ENCODE results near the gene ANKRD6.

ANKRD6 gene

GRCh38 chr6:89661559-89661958, 228.6 kb downstream of the ANKRD6 start:
- DNase-seq = no peak

GRCh38 chr6:89662659-89663223, 229.8 kb downstream of the ANKRD6 start:
- no peak for DNase-seq

GRCh38 chr6:89667872-89668556, 235.1 kb downstream of the ANKRD6 start:
- no peak for DNase-seq

- DNase-seq = no peak
Measured at GRCh38 chr6:89669002-89669401, 236.1 kb downstream of the ANKRD6 start.

- DNase-seq = no peak
Measured at GRCh38 chr6:89670935-89671565, 238.1 kb downstream of the ANKRD6 start.

DNA sequence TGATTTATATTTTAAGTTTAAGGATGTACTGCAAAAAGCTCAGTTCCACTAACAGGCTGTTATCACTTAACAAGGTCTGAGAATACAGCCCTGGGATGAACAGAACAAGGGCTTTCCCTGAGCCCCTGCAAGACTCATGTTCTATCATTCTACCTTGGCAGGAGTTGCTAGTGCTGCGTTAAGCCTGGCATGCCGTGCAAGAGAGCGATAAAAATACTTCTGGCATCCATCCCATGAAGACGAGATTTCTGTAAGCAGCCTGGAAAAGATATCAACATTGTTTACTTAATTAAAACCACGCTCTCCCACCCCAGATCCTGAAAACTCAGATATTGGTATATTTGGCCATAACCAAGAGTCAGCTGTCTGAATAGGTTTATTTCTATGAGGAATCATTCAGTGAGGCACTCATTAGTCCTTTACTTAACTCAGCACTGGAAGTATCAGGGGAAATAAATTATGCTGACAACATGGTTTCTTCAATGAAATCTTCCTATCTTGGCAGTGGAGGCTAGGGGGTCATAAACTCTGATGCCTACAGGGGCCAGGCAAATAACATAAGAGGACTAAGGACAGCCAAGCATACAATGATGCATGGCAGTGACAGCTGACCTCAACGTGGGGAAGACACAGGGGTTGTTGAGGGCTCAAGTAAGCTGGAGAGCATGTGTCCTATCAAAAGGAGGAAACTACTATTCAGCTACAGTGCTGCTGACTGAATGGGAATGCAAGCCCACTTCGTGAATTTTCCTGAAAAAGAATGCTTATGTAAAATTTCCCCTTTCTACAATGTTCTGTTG, 243.2 kb downstream of the ANKRD6 start:
- no peak for DNase-seq

GRCh38 chr6:89678531-89678930, 245.6 kb downstream of the ANKRD6 start:
- no peak for DNase-seq

GRCh38 chr6:89679215-89680120, 246.5 kb downstream of the ANKRD6 start:
- no peak for DNase-seq

DNA sequence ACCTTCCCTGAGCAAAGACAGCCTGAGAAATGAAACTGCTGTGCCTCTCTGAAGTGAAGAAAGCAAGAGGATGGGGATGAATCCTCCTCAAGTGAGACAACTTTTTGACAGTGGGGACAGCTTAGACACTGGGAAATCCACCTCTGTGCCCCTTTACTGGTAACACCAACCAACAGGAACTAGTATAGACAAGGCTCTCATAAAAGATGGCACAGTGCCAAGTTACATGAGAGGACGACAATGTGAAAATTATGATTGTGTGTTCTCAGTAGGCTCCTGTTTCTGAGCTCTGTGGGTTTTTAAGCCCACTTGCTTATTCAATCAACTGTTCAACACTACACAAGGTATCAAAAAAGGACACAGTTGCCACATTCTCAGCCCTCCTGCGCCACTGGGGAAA, 247.2 kb downstream of the ANKRD6 start:
- DNase-seq = no peak

- no peak for DNase-seq
Measured at GRCh38 chr6:89680551-89680950, 247.6 kb downstream of the ANKRD6 start.

DNA sequence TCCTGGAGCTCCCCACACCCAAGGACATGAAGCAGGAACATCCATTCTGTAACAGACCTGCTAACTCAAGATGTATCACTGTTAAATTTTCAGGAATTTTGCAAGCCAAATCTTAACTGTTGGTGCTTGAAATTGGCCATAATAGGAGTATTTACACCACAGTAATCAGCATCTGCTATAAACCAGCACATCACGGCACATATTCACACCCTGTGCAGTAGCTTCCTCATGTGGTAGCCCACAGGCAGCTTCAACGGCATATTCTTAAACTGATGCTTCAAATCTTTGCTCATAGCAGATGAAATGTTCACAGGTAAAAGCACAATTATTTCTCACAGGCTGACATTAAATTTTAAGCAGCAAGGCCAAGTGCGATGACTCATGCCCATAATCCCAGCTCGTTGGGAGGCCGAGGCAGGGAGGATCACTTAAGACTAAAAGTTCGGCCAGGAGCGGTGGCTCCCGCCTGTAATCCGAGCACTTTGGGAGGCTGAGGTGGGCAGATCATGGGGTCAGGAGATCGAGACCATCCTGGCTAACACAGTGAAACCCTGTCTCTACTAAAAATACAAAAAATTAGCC, 249.1 kb downstream of the ANKRD6 start:
- DNase-seq = no peak

- no peak for DNase-seq
Measured at GRCh38 chr6:89682991-89683390, 250.0 kb downstream of the ANKRD6 start.
